BE2C (cell line): ENCODE results near the gene SLC16A9.
A peak's percentile ranks its signal among the peaks of the same experiment; 100 is the strongest.

Source experiments
- DNase-seq: peaks from one replicate; pipeline ENCODE4 v3.0.0-alpha.2; 2020
- H3K27me3 ChIP-seq: fragments of 250-450 bp; sonication (Bioruptor Pico); 2 replicates; pipeline ENCODE4 v1.5.1; 2020; ENCODE audit warnings: mild to moderate bottlenecking
- H3K36me3 ChIP-seq: fragments of 250-450 bp; sonication (Bioruptor Pico); 2 replicates; pipeline ENCODE4 v1.5.1; 2020; ENCODE audit warnings: mild to moderate bottlenecking
- H3K4me1 ChIP-seq: fragments of 250-450 bp; sonication (Bioruptor Pico); 2 replicates; pipeline ENCODE4 v1.5.1; 2020
- H3K4me3 ChIP-seq: 2 replicates; pipeline ENCODE4 v1.5.1; 2011; ENCODE audit warnings: low read depth, low read length
- H3K9me3 ChIP-seq: fragments of 250-450 bp; sonication (Bioruptor Pico); 2 replicates; pipeline ENCODE4 v1.5.1; 2020
- CTCF ChIP-seq: IDR thresholded peaks from 2 replicates; pipeline ENCODE4 v1.5.1; 2012; ENCODE audit warnings: mild to moderate bottlenecking, low read depth, low read length

SLC16A9 gene

GRCh38 chr10:59706851-59707797, 2.5 kb downstream of the SLC16A9 start:
- no peaks in the 10 kb centered on the region; the same call in 1 of the 2 replicates for H3K4me1 ChIP-seq
- no peaks in the 10 kb centered on the region for H3K9me3 ChIP-seq
- H3K36me3 ChIP-seq: no peaks in the 10 kb centered on the region
- no peak for DNase-seq
- no peak overlapping the region for H3K4me3 ChIP-seq
- no peak for TF ChIP-seq CTCF
- no peaks in the 10 kb centered on the region for H3K27me3 ChIP-seq

- Histone ChIP-seq H3K4me1 (no peaks in the 10 kb centered on the region), H3K36me3 (no peaks in the 10 kb centered on the region), H3K9me3 (no peaks in the 10 kb centered on the region), H3K27me3 (no peaks in the 10 kb centered on the region), H3K4me3 (no peak overlapping the region)
- TF ChIP-seq CTCF: no peak
- DNase-seq: no peak
Observed at GRCh38 chr10:59705931-59706330, 3.7 kb downstream of the SLC16A9 start.

- Histone ChIP-seq H3K4me1 (no peaks in the 10 kb centered on the region), H3K4me3 (no peak overlapping the region), H3K9me3 (no peaks in the 10 kb centered on the region), H3K27me3 (no peaks in the 10 kb centered on the region), H3K36me3 (no peaks in the 10 kb centered on the region)
- DNase-seq: no peak
- no peak for TF ChIP-seq CTCF
Observed at GRCh38 chr10:59704630-59705029, 5.0 kb downstream of the SLC16A9 start.

GRCh38 chr10:59702347-59702746, 7.3 kb downstream of the SLC16A9 start:
- H3K36me3 ChIP-seq: no peaks in the 10 kb centered on the region
- TF ChIP-seq CTCF: no peak
- no peak overlapping the region for H3K4me3 ChIP-seq
- H3K9me3 ChIP-seq: no peaks in the 10 kb centered on the region
- no peaks in the 10 kb centered on the region for H3K27me3 ChIP-seq
- no peak for DNase-seq
- H3K4me1 ChIP-seq: no peaks in the 10 kb centered on the region

- peak; percentile 29 for TF ChIP-seq CTCF
- Histone ChIP-seq H3K4me3 (no peak overlapping the region), H3K36me3 (no peaks in the 10 kb centered on the region), H3K27me3 (no peaks in the 10 kb centered on the region), H3K9me3 (no peaks in the 10 kb centered on the region), H3K4me1 (no peaks in the 10 kb centered on the region)
- DNase-seq: no peak
Observed at GRCh38 chr10:59700709-59701108, 8.9 kb downstream of the SLC16A9 start.

GRCh38 chr10:59698326-59698725, 11.3 kb downstream of the SLC16A9 start:
- no peak for TF ChIP-seq CTCF
- H3K4me3 ChIP-seq: no peak overlapping the region
- no peaks in the 10 kb centered on the region for H3K4me1 ChIP-seq
- H3K27me3 ChIP-seq: no peaks in the 10 kb centered on the region
- H3K36me3 ChIP-seq: no peaks in the 10 kb centered on the region
- DNase-seq: no peak
- no peaks in the 10 kb centered on the region for H3K9me3 ChIP-seq
